AG04449 (cell line): ENCODE measurements around the gene DYRK2.

ENCODE experiments used
- CTCF ChIA-PET: fragments of 350-600 bp; formaldehyde crosslinking; extraction: SDS; loops from one replicate; lab custom pipeline; 2021; ENCODE audit warnings: antibody characterized with exemption; lab: Yijun Ruan, JAX
- POLR2A ChIA-PET: fragments of 400-600, 350-600 bp; formaldehyde crosslinking; extraction: SDS; loops from one replicate; lab custom pipeline; 2020; ENCODE audit warnings: antibody characterized with exemption, inconsistent platforms; lab: Yijun Ruan, JAX
- DNase-seq: peaks from one replicate; pipeline ENCODE4 v3.0.0-alpha.2; 2010; ENCODE audit warnings: low read depth, low spot score
- H3K4me3 ChIP-seq: 2 replicates; pipeline ENCODE4 v1.5.1; 2011; ENCODE audit warnings: low read depth, mild to moderate bottlenecking, control low read depth, low read length
- TF ChIP-seq, protein P1 (sequence below): IDR thresholded peaks from one replicate; pipeline ENCODE4 v1.5.1; 2011; ENCODE audit warnings: mild to moderate bottlenecking, moderate library complexity, low read length, control low read depth, inconsistent platforms; ENCODE audit not compliant: insufficient read depth; ENCODE audit errors: missing control alignments

Gene DYRK2

GRCh38 chr12:67690656-67691055 lies 42.1 kb downstream of the DYRK2 start:
- no peak overlapping the region for H3K4me3 ChIP-seq
- ChIA-PET POLR2A (no interaction called here), CTCF (no interaction called here)
- TF ChIP-seq, protein P1, sequence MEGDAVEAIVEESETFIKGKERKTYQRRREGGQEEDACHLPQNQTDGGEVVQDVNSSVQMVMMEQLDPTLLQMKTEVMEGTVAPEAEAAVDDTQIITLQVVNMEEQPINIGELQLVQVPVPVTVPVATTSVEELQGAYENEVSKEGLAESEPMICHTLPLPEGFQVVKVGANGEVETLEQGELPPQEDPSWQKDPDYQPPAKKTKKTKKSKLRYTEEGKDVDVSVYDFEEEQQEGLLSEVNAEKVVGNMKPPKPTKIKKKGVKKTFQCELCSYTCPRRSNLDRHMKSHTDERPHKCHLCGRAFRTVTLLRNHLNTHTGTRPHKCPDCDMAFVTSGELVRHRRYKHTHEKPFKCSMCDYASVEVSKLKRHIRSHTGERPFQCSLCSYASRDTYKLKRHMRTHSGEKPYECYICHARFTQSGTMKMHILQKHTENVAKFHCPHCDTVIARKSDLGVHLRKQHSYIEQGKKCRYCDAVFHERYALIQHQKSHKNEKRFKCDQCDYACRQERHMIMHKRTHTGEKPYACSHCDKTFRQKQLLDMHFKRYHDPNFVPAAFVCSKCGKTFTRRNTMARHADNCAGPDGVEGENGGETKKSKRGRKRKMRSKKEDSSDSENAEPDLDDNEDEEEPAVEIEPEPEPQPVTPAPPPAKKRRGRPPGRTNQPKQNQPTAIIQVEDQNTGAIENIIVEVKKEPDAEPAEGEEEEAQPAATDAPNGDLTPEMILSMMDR, result no peak
- no peak for DNase-seq

DNA sequence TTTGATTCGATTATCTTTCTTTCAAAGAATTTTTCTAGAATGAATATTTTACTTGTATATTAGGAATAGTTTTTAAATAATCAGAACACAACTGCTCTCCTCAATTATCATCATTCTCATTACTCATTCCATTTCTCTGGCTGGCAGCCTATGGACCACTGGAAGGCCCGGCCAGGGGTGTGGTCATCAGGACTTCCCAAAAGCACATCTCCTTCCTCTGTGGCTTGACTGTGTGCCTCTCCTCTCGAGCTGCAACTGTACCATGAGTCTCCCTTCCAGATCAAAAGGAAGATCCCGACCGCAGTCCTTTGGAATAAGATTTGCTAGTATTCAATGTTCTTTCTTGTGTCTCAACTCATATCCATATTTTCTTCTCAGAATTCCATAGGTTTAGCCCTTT lies 42.7 kb downstream of the DYRK2 start:
- ChIA-PET CTCF (interaction anchor here (0.6 kb wide), 1 partner anchor 13 kb away, joined by 3 read pairs; no protein-coding TSS in a partner anchor), POLR2A (no interaction called here)
- no peak for DNase-seq
- TF ChIP-seq, protein P1, result no peak
- H3K4me3 ChIP-seq, result no peak overlapping the region

DNA sequence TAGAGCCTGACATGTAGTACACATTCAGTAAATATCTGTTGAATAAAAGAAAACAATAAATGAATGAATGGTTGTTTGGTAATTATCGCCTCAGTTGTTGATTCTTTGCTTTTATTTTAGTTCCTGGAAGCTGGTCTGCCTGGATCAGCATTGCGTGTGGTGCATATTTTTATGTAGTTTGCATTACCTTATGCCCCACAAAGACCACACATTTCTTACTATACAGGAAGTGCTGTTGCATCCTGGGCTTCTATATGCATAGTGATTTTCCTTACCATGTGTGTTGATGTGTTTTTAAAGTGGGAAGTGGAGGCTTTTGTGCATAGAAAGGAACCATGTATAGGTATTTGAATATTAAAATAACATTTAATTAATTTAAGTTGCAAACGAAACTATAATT lies 43.6 kb downstream of the DYRK2 start:
- CTCF ChIA-PET, result interaction anchor here (0.6 kb wide), 1 partner anchor 14 kb away, joined by 3 read pairs; no protein-coding TSS in a partner anchor
- TF ChIP-seq, protein P1, result no peak
- POLR2A ChIA-PET, result no interaction called here
- DNase-seq, result no peak
- H3K4me3 ChIP-seq, result no peak overlapping the region

DNA sequence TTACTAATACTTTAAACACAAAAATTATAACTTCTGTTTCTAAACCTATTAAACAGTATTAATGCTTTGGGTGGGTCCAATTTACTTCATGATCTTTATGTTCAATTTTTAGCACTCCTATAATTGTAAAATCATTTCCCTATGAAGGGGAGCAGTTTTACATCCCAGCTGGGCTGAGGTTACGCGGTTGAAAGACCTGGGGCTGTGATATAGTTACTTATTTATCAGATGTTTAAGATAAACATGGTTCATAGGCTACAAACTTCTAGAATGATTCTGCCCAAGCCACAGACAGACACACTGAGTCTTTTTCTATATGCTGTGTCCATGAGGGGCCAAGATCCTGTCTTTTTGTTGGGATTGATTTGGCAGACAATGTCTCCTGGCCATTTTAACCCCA lies 44.4 kb downstream of the DYRK2 start:
- DNase-seq, result no peak
- CTCF ChIA-PET, result interaction anchor here (0.9 kb wide), 1 partner anchor 12 kb away, joined by 5 read pairs; no protein-coding TSS in a partner anchor
- H3K4me3 ChIP-seq, result no peak overlapping the region
- TF ChIP-seq, protein P1, result no peak
- POLR2A ChIA-PET, result no interaction called here

DNA sequence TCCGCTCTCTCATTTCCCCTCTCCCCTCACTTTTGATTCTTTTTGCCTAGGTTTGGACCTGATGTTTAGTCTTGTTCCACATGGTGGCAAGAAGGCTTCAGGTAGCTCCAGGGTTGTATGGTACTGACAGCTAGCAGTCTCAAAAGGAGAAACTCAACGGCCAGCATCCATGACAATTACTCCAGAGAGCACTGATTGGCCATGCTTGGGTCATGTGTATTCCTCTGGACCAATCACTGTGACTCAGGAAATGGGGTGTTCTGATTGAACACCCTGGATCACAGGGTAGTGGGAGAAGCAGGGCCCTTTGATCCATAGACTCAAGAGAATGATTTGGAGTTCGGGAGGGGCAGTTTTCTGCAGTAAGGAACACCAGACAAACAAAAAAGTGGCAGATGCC lies 45.3 kb downstream of the DYRK2 start:
- ChIA-PET POLR2A (no interaction called here), CTCF (interaction anchor here (0.9 kb wide), 1 partner anchor 13 kb away, joined by 5 read pairs; no protein-coding TSS in a partner anchor)
- TF ChIP-seq, protein P1, result no peak
- DNase-seq, result no peak
- no peak overlapping the region for H3K4me3 ChIP-seq

DNA sequence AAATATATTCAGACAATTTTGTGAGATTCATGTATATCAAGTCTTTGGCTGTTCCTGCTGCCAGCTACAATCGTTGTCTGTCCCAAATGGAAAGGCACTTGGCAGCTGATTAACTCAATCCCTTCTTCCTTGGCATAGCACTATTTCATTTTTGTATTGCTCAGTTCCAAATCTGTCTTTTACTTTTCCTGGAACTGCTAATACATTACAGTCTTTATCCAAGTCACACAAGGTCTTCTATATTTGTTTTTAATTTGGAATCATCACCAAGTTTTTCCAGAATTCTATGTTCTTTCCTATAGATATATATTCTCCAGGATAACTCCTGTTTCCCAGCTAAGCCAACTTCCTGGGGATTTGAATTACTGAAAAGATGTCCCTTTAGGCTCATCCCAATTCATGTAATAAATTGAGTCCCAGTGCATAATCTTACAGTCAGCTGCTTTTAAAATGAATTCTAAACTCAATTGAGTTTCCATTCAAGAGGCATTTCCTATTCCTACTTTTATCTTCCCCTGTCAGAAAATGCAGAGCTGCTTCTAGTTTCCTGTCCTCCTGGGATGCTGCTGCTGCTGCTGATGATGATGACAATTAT lies 45.9 kb downstream of the DYRK2 start:
- TF ChIP-seq, protein P1, result no peak
- no peak for DNase-seq
- ChIA-PET POLR2A (no interaction called here), CTCF (no interaction called here)
- H3K4me3 ChIP-seq, result no peak overlapping the region
